ENCODE results near the gene THADA.

GRCh38 chr2:43345872-43346271, 250.0 kb downstream of the THADA start:
- TF ChIP-seq CTCF (IDR thresholded peaks at IDR 0.05) (no peak), POLR2A (IDR thresholded peaks at IDR 0.05) (no peak), EP300 (IDR thresholded peaks at IDR 0.05) (no peak)
